ENCODE data around the gene PPP1R13B. TPM values are rescaled to one million over a fixed set of nuclear protein-coding genes. Genes with fewer than 3 reads are reported as not detected.

The PPP1R13B gene
- total RNA-seq, 1 experiment from 2014 or later: 17.8 TPM

DNA sequence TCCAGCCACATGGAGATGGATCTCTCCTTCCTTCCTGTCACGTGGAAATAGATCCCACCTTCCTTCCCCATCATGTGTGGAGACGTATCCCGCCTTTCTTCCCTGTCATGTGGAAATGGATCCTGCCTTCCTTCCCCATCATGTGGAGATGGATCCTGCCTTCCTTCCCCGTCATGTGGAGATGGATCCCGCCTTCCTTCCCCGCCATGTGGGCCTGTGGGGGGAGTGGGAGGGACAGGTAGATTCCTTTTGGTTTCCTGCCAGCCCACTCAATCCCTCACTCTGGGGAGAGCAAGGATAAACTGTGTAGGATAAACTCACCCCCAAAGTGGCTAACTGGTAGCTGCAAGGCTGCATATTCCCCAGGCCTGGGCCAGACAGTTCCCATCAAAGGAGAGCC lies 49.2 kb upstream of the PPP1R13B start:
- ATAC-seq (no peak), DNase-seq (ENCODE audit: low read depth, low spot score) (no peak)
- H3K9ac ChIP-seq (ENCODE audit: low read length): no peak overlapping the region
- ChIA-PET CTCF (no interaction called here), RAD21 (ENCODE audit: low non-redundant PET in 1 of 2, low total read pairs in 2 of 2, uncharacterized antibody in 2 of 2, unreplicated experiment in 2 of 2) (no interaction called here), POLR2A (no interaction called here)
- H3K36me3 ChIP-seq (ENCODE audit: control insufficient read depth in 1 of 2, insufficient read depth in 2 of 2, low read length in 2 of 2): no peaks in the 10 kb centered on the region
- no peaks in the 10 kb centered on the region for H3K9me2 ChIP-seq (ENCODE audit: insufficient read depth)
- H3K4me3 ChIP-seq (replicated peaks in 1 of 2; ENCODE audit: low read depth in 1 of 2, low read length in 2 of 2): no peak overlapping the region
- no peaks in the 10 kb centered on the region for H4K20me1 ChIP-seq (ENCODE audit: insufficient read depth)
- no TSS peak for BruUV-seq (replicated peaks)
- H3K27ac ChIP-seq (ENCODE audit: low read depth, low read length): no peak overlapping the region
- H3K9me3 ChIP-seq (ENCODE audit: control insufficient read depth in 1 of 2, insufficient read depth in 1 of 2, low read depth in 1 of 2, low read length in 2 of 2): no peaks in the 10 kb centered on the region; a peak in 1 of 4 replicates
- intact Hi-C loops (cut with micrococcal nuclease): no loop called here
- no peaks in the 10 kb centered on the region for H3K27me3 ChIP-seq (ENCODE audit: insufficient read depth, low read length)
- H3K4me2 ChIP-seq (ENCODE audit: low read length): no peak overlapping the region
- H2AFZ ChIP-seq (ENCODE audit: low read depth, low read length, poor library complexity, severe bottlenecking): no peak overlapping the region
- H3K4me1 ChIP-seq (ENCODE audit: control insufficient read depth in 1 of 2, insufficient read depth in 2 of 2, low read length in 2 of 2): peaks cover 8 to 22% of the 10 kb centered on the region in 2 experiments; a peak in 3 of 4 replicates
- no peak for TF ChIP-seq EGR1 (IDR thresholded peaks at IDR 0.05; ENCODE audit: low read depth)
- no peak for TF ChIP-seq ZFX (IDR thresholded peaks at IDR 0.05)
- no peak for TF ChIP-seq YY1 (IDR thresholded peaks at IDR 0.05; ENCODE audit: extremely low read depth, insufficient replicate concordance, low read depth, low read length)
- TF ChIP-seq, protein P1, sequence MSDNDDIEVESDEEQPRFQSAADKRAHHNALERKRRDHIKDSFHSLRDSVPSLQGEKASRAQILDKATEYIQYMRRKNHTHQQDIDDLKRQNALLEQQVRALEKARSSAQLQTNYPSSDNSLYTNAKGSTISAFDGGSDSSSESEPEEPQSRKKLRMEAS (IDR thresholded peaks at IDR 0.05): no peak
- no peak for TF ChIP-seq POLR2AphosphoS5 (IDR thresholded peaks at IDR 0.05; ENCODE audit: low read depth, low read length)
- TF ChIP-seq JUND (IDR thresholded peaks at IDR 0.05): no peak
- TF ChIP-seq, protein P2, sequence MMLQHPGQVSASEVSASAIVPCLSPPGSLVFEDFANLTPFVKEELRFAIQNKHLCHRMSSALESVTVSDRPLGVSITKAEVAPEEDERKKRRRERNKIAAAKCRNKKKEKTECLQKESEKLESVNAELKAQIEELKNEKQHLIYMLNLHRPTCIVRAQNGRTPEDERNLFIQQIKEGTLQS (IDR thresholded peaks at IDR 0.05): no peak
- TF ChIP-seq EZH2phosphoT487 (IDR thresholded peaks at IDR 0.05; ENCODE audit: borderline replicate concordance): no peak
- no peak for TF ChIP-seq TCF7L2 (IDR thresholded peaks at IDR 0.05; ENCODE audit: borderline replicate concordance, extremely low read depth, insufficient read depth, insufficient read length)
- TF ChIP-seq, protein P3, sequence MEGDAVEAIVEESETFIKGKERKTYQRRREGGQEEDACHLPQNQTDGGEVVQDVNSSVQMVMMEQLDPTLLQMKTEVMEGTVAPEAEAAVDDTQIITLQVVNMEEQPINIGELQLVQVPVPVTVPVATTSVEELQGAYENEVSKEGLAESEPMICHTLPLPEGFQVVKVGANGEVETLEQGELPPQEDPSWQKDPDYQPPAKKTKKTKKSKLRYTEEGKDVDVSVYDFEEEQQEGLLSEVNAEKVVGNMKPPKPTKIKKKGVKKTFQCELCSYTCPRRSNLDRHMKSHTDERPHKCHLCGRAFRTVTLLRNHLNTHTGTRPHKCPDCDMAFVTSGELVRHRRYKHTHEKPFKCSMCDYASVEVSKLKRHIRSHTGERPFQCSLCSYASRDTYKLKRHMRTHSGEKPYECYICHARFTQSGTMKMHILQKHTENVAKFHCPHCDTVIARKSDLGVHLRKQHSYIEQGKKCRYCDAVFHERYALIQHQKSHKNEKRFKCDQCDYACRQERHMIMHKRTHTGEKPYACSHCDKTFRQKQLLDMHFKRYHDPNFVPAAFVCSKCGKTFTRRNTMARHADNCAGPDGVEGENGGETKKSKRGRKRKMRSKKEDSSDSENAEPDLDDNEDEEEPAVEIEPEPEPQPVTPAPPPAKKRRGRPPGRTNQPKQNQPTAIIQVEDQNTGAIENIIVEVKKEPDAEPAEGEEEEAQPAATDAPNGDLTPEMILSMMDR (IDR thresholded peaks at IDR 0.05 in 2 of 3, conservative IDR thresholded peaks at IDR 0.05 in 1 of 3; ENCODE audit: borderline replicate concordance in 1 of 3, insufficient read depth in 1 of 3, low read depth in 2 of 3, low read length in 2 of 3): no peak
- no peak for TF ChIP-seq CBX3 (IDR thresholded peaks at IDR 0.05; ENCODE audit: low read depth)
- TF ChIP-seq, protein P4, sequence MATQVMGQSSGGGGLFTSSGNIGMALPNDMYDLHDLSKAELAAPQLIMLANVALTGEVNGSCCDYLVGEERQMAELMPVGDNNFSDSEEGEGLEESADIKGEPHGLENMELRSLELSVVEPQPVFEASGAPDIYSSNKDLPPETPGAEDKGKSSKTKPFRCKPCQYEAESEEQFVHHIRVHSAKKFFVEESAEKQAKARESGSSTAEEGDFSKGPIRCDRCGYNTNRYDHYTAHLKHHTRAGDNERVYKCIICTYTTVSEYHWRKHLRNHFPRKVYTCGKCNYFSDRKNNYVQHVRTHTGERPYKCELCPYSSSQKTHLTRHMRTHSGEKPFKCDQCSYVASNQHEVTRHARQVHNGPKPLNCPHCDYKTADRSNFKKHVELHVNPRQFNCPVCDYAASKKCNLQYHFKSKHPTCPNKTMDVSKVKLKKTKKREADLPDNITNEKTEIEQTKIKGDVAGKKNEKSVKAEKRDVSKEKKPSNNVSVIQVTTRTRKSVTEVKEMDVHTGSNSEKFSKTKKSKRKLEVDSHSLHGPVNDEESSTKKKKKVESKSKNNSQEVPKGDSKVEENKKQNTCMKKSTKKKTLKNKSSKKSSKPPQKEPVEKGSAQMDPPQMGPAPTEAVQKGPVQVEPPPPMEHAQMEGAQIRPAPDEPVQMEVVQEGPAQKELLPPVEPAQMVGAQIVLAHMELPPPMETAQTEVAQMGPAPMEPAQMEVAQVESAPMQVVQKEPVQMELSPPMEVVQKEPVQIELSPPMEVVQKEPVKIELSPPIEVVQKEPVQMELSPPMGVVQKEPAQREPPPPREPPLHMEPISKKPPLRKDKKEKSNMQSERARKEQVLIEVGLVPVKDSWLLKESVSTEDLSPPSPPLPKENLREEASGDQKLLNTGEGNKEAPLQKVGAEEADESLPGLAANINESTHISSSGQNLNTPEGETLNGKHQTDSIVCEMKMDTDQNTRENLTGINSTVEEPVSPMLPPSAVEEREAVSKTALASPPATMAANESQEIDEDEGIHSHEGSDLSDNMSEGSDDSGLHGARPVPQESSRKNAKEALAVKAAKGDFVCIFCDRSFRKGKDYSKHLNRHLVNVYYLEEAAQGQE (IDR thresholded peaks at IDR 0.05; ENCODE audit: low read depth): no peak
- TF ChIP-seq FOSL1 (IDR thresholded peaks at IDR 0.05; ENCODE audit: low read depth): no peak
- no peak for TF ChIP-seq EZH2 (IDR thresholded peaks at IDR 0.05)
- no peak for TF ChIP-seq ELF1 (IDR thresholded peaks at IDR 0.05; ENCODE audit: borderline replicate concordance, low read depth)
- TF ChIP-seq SRF (IDR thresholded peaks at IDR 0.05; ENCODE audit: low read depth): no peak
- H3K79me2 ChIP-seq (ENCODE audit: insufficient read depth, low read length): no peaks in the 10 kb centered on the region
